GM19372 (cell line): ENCODE measurements around the gene OR6C3.
"Not testable (repeated sequence)": the region's sequence is repeated elsewhere in the genome, so short reads cannot be mapped to it uniquely, and the experiment has no call there.

Source experiments
- ATAC-seq: cut with Tn5 transposase; IDR thresholded peaks from one replicate; pipeline ENCODE4 v1.9.1; 2021; ENCODE audit warnings: mild to moderate bottlenecking, low read depth, moderate library complexity; ENCODE audit not compliant: unreplicated experiment

OR6C3 gene

DNA sequence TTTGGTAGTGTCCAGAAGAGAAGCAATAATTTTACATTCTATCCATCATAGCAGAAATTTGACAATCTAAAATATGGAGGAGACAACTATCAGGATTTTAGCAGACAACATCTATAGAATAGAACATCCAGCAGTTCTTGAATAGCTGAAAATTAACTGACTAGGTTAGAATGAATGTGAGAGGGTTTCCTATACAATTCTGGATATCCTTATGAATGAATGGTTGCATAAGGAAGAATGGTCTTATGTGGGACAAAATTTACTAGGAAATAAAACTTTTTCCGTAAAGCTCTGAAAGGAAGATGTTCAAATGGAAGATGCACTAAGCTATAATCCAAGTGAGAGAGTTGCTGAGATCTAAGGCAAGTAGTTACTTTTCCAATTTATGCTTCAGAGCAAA lies at the start of gene OR6C3:
Gene OR6C3, plus strand, starts transcription at position 301 of the 400 bp plus-strand sequence. CDS start 955 bp downstream, outside the sequence.
- no peak for ATAC-seq

- ATAC-seq = no peak
Measured at GRCh38 chr12:55280991-55281390, 49.6 kb upstream of the OR6C3 start.

DNA sequence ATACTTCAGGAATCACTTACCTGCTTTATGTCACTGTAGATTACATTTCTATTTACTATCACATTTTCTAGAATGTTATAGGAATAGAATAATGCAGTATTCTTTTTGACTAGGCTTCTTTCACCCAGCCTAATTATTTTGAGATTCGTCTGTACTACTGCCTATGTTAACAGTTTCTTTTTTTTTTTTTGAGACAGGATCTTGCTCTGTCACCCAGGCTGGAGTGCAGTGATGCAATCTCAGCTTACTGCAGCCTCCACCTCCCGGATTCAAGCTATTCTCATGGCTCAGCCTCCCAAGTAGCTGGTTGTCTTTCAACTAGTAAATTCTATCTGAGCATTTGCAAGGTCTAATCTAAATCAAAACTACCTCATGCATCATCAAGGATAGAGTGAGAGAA lies 40.5 kb upstream of the OR6C3 start:
- ATAC-seq = no peak

DNA sequence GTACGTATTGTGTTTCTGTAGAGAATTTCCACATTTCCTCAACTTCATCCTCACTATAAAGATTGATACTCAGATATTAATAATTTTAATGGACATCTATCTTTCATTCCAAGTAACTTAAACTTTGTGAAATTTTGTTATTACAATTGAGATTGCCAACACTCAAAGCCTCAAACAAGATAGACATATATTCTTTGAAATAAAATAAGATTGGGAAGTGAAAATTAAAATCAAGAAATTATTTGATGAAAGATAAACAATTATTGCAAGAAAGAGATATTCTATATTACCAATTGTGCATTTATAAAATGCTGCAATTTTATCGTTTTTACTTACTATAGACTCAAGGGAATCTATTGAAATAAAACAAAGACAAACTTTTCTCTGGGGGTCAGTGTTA lies 34.1 kb upstream of the OR6C3 start, which contains the start of gene OR6C6:
Gene OR6C6, minus strand, starts transcription at position 101 of the 400 bp plus-strand sequence. CDS start 1,337 bp downstream, outside the sequence.
- ATAC-seq = no peak

- no peak for ATAC-seq
Measured at GRCh38 chr12:55314043-55314442, 16.5 kb upstream of the OR6C3 start, which contains the start of gene OR6C1. OR6C1 (plus strand) TSS chr12:55314343; CDS start chr12:55320600, 6,257 bp downstream.

DNA sequence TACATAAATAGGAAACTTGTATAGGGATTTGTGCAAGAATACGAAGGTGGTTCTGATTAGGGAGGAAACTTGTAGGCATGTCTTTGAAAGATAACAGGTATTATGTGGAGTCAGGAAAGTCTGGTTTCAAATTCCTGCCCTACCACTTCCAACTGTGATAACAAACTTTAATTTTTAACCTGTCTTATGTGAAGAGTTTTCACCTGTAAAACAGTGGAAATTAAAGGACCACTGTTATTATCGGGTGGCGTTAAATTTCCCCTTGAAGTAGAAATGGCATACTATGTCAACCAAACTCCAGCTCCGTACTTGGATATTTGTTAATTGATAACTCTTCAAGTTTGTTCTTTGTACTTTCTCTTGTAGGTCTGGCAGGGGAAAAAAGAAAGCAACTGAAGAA lies 10.3 kb upstream of the OR6C3 start:
- ATAC-seq = no peak

GRCh38 chr12:55325801-55326200 lies 4.7 kb upstream of the OR6C3 start:
- not testable (repeated sequence) for ATAC-seq

- ATAC-seq = no peak
Measured at GRCh38 chr12:55336002-55336401, 5.5 kb downstream of the OR6C3 start.

DNA sequence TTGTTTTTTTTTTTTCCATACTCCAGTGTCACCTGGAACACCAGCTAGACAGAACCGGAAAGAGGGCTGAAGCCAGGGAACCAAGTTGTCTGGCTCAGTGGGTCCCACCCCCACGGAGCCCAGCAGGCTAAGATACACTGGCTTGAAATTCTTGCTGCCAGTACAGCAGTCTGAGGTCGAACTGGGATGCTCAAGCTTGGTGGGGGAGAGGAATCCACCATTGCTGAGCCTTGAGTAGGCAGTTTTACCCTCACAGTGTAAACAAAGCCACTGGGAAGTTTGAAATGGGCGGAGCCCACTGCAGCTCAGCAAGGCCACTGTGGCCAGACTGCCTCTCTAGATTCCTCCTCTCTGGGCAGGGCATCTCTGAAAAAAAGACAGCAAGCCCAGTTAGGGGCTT lies 24.8 kb downstream of the OR6C3 start:
- ATAC-seq = not testable (repeated sequence)

GRCh38 chr12:55362675-55363074 lies 32.1 kb downstream of the OR6C3 start, which contains the start of gene OR6C75:
OR6C75 (plus strand) TSS chr12:55362975; CDS start chr12:55365111, 2,136 bp downstream.
- no peak for ATAC-seq

DNA sequence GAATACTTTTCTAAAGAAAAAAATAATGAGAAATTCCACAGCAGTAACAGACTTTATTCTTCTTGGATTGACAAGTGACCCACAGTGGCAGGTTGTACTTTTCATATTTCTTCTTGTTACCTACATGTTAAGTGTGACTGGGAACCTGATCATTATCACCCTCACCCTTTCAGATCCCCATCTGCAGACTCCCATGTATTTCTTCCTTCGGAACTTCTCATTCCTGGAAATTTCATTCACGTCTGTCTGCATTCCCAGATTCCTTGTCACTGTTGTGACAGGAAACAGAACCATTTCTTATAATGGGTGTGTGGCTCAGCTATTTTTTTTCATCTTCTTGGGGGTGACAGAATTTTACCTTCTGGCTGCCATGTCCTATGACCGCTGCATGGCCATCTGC lies 34.5 kb downstream of the OR6C3 start:
- no peak for ATAC-seq

DNA sequence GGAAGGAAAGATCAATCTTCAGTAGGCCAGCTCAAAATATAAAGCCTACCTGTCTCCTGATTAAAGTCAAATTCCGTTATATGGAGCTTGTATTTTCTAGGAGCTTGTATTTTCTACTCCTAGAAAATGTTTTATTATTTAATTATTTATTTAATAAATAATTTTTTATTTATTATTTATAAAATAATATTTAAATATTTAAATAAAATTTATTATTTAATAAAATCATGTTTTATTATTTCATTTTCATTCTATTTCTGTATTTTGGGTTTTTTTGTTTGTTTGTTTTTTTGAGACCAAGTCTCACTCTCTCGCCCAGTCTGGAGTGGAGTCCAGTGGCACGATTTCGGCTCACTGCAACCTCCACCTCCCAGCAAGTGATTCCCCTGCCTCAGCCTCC lies 42.0 kb downstream of the OR6C3 start:
- no peak for ATAC-seq
